ENCODE data around the gene MTCH2.

Gene MTCH2

GRCh38 chr11:47595967-47596366 is 46.4 kb downstream of the MTCH2 start:
- Histone ChIP-seq H3K4me3 (no peak overlapping the region), H3K27ac (no peak overlapping the region)
- TF ChIP-seq CTCF (IDR thresholded peaks at IDR 0.05), result no peak
- no peak for DNase-seq (ENCODE audit: low spot score)

GRCh38 chr11:47595029-47595428 is 47.3 kb downstream of the MTCH2 start:
- DNase-seq (ENCODE audit: low spot score), result no peak

GRCh38 chr11:47593934-47594855 is 48.2 kb downstream of the MTCH2 start, which contains the start of gene C1QTNF4:
Gene C1QTNF4 (minus strand): TSS chr11:47594411. CDS start chr11:47590810, 3,601 bp downstream.
- DNase-seq (ENCODE audit: low spot score), result no peak
- Histone ChIP-seq H3K4me3 (peak within 1 kb of the TSS; percentile 68), H3K27ac (no peak within 1 kb of the TSS)
- no peak for TF ChIP-seq CTCF (IDR thresholded peaks at IDR 0.05)

More at GRCh38 chr11:47595029-47595428, 47.3 kb downstream of the MTCH2 start:
- H3K4me3 ChIP-seq, result no peak overlapping the region
- no peak overlapping the region for H3K27ac ChIP-seq
- no peak for TF ChIP-seq CTCF (IDR thresholded peaks at IDR 0.05)

GRCh38 chr11:47593492-47593933 is 48.8 kb downstream of the MTCH2 start:
- no peak for DNase-seq (ENCODE audit: low spot score)
- no peak for TF ChIP-seq CTCF (IDR thresholded peaks at IDR 0.05)
- Histone ChIP-seq H3K27ac (no peak overlapping the region), H3K4me3 (peak overlapping the region; percentile 68)

GRCh38 chr11:47592970-47593369 is 49.4 kb downstream of the MTCH2 start:
- DNase-seq (ENCODE audit: low spot score), result no peak
- Histone ChIP-seq H3K27ac (no peak overlapping the region), H3K4me3 (no peak overlapping the region)
- no peak for TF ChIP-seq CTCF (IDR thresholded peaks at IDR 0.05)

GRCh38 chr11:47592251-47592650 is 50.1 kb downstream of the MTCH2 start:
- no peak overlapping the region for H3K27ac ChIP-seq
- H3K4me3 ChIP-seq, result no peak overlapping the region
- DNase-seq (ENCODE audit: low spot score), result no peak
- no peak for TF ChIP-seq CTCF (IDR thresholded peaks at IDR 0.05)

- no peak for TF ChIP-seq CTCF (IDR thresholded peaks at IDR 0.05)
- H3K27ac ChIP-seq, result no peak overlapping the region
- H3K4me3 ChIP-seq, result no peak overlapping the region
- DNase-seq (ENCODE audit: low spot score), result no peak
Measured at GRCh38 chr11:47591764-47592163, 50.6 kb downstream of the MTCH2 start.
